H9 (cell line): ENCODE measurements around the gene RYR3. TPM values are rescaled to one million over a fixed set of nuclear protein-coding genes. Genes with fewer than 3 reads are reported as not detected.

Source experiments
- DNase-seq: peaks from one replicate; pipeline ENCODE4 v3.0.0-alpha.2; 2017
- H2AFZ ChIP-seq: one replicate; pipeline ENCODE4 v1.6.1; 2013; ENCODE audit warnings: mild to moderate bottlenecking, low read length, control low read depth, moderate library complexity
- H2AK5ac ChIP-seq: 2 replicates; pipeline ENCODE4 v1.6.1; 2013; ENCODE audit warnings: low read length, control low read depth, mixed read lengths; ENCODE audit not compliant: insufficient read length
- H2BK120ac ChIP-seq: one replicate; pipeline ENCODE4 v1.6.1; 2013; ENCODE audit warnings: low read depth, mild to moderate bottlenecking, low read length, control low read depth, inconsistent platforms; ENCODE audit not compliant: poor library complexity, severe bottlenecking
- H2BK12ac ChIP-seq: 2 replicates; pipeline ENCODE4 v1.6.1; 2013; ENCODE audit warnings: low read length, control low read depth, mixed read lengths, low read depth; ENCODE audit not compliant: insufficient read length
- H2BK15ac ChIP-seq: 2 replicates; pipeline ENCODE4 v1.6.1; 2013; ENCODE audit warnings: low read depth, low read length, control low read depth
- H2BK20ac ChIP-seq: one replicate; pipeline ENCODE4 v1.6.1; 2013; ENCODE audit warnings: low read depth, mild to moderate bottlenecking, low read length, control low read depth, inconsistent platforms; ENCODE audit not compliant: poor library complexity, severe bottlenecking
- H2BK5ac ChIP-seq: 2 replicates; pipeline ENCODE4 v1.6.1; 2013; ENCODE audit warnings: low read length, control low read depth, mixed read lengths; ENCODE audit not compliant: insufficient read length
- H3K14ac ChIP-seq: 2 replicates; pipeline ENCODE4 v1.6.1; 2013; ENCODE audit warnings: low read length, control low read depth; ENCODE audit not compliant: insufficient read depth
- H3K18ac ChIP-seq: 2 replicates; pipeline ENCODE4 v1.6.1; 2013; ENCODE audit warnings: low read depth, mild to moderate bottlenecking, mixed read lengths, low read length, control low read depth; ENCODE audit not compliant: insufficient read length
- H3K23ac ChIP-seq: 2 replicates; pipeline ENCODE4 v1.6.1; 2013; ENCODE audit warnings: low read length, control low read depth, mixed read lengths, low read depth; ENCODE audit not compliant: insufficient read length
- H3K23me2 ChIP-seq: 2 replicates; pipeline ENCODE4 v1.6.1; 2013; ENCODE audit warnings: low read depth, mild to moderate bottlenecking, mixed read lengths, low read length, control low read depth; ENCODE audit not compliant: insufficient read length, poor library complexity, severe bottlenecking
- H3K27ac ChIP-seq: 2 replicates; pipeline ENCODE4 v1.5.1; 2013; ENCODE audit warnings: low read length, control low read depth, mixed read lengths, low read depth; ENCODE audit not compliant: insufficient read length
- H3K27me3 ChIP-seq: 2 replicates; pipeline ENCODE4 v1.6.1; 2013; ENCODE audit warnings: low read length, control low read depth, inconsistent platforms; ENCODE audit not compliant: insufficient read depth
- H3K4ac ChIP-seq: 2 replicates; pipeline ENCODE4 v1.6.1; 2013; ENCODE audit warnings: low read depth, mild to moderate bottlenecking, control low read depth, inconsistent platforms, low read length, moderate library complexity
- H3K4me1 ChIP-seq: 2 replicates; pipeline ENCODE4 v1.6.1; 2013; ENCODE audit warnings: low read length, control low read depth, inconsistent platforms; ENCODE audit not compliant: insufficient read depth
- H3K4me2 ChIP-seq: 2 replicates; pipeline ENCODE4 v1.6.1; 2013; ENCODE audit warnings: low read length, control low read depth, mixed read lengths; ENCODE audit not compliant: insufficient read length, insufficient read depth
- H3K56ac ChIP-seq: 2 replicates; pipeline ENCODE4 v1.6.1; 2013; ENCODE audit warnings: low read depth, mild to moderate bottlenecking, mixed read lengths, low read length, control low read depth; ENCODE audit not compliant: insufficient read length
- H3K79me1 ChIP-seq: 2 replicates; pipeline ENCODE4 v1.6.1; 2013; ENCODE audit warnings: low read depth, mild to moderate bottlenecking, moderate library complexity, low read length, control low read depth, inconsistent platforms; ENCODE audit not compliant: insufficient read depth, poor library complexity, severe bottlenecking
- H3K79me2 ChIP-seq: 2 replicates; pipeline ENCODE4 v1.6.1; 2013; ENCODE audit warnings: low read length, control low read depth, inconsistent platforms; ENCODE audit not compliant: insufficient read depth
- H3K9ac ChIP-seq: 2 replicates; pipeline ENCODE4 v1.6.1; 2013; ENCODE audit warnings: low read length, control low read depth, mixed read lengths; ENCODE audit not compliant: insufficient read length; ENCODE audit errors: extremely low read depth
- H3K9me3 ChIP-seq: one replicate; pipeline ENCODE4 v1.6.1; 2013; ENCODE audit warnings: low read depth, low read length, inconsistent platforms; ENCODE audit not compliant: control insufficient read depth
- H3T11ph ChIP-seq: one replicate; pipeline ENCODE4 v1.6.1; 2013; ENCODE audit warnings: mild to moderate bottlenecking, low read length, control low read depth, inconsistent platforms
- H4K20me1 ChIP-seq: one replicate; pipeline ENCODE4 v1.6.1; 2013; ENCODE audit not compliant: control insufficient read depth, insufficient read length, insufficient read depth
- H4K5ac ChIP-seq: 2 replicates; pipeline ENCODE4 v1.6.1; 2013; ENCODE audit warnings: low read depth, mild to moderate bottlenecking, mixed read lengths, low read length, control low read depth; ENCODE audit not compliant: insufficient read length
- H4K8ac ChIP-seq: replicated peaks from 2 replicates; pipeline ENCODE4 v1.6.1; 2013; ENCODE audit warnings: low read length, control low read depth, mixed read lengths, low read depth; ENCODE audit not compliant: insufficient read length
- H4K91ac ChIP-seq: 2 replicates; pipeline ENCODE4 v1.6.1; 2013; ENCODE audit warnings: low read depth, mild to moderate bottlenecking, moderate library complexity, mixed read lengths, low read length, control low read depth; ENCODE audit not compliant: insufficient read length
- H3K27ac Mint-ChIP-seq, 3 experiments: 2 replicates in 2 of 3; 3 replicates in 1 of 3; pipeline ENCODE4 v1.8.0; 2020 to 2021; ENCODE audit warnings: mixed read lengths in 3 of 3, mild to moderate bottlenecking in 1 of 3, moderate library complexity in 1 of 3
- H3K27me3 Mint-ChIP-seq: 2 replicates; pipeline ENCODE4 v1.8.0; 2021; ENCODE audit warnings: low read depth, mild to moderate bottlenecking, moderate library complexity, mixed read lengths
- H3K36me3 Mint-ChIP-seq, 3 experiments: 2 replicates in 2 of 3; 3 replicates in 1 of 3; pipeline ENCODE4 v1.8.0; 2020 to 2021; ENCODE audit warnings: low read depth in 3 of 3, mixed read lengths in 3 of 3; ENCODE audit not compliant: insufficient read depth in 1 of 3
- H3K4me1 Mint-ChIP-seq, 2 experiments: 2 replicates each; pipeline ENCODE4 v1.8.0; 2020; ENCODE audit warnings: mixed read lengths in 2 of 2
- H3K4me3 Mint-ChIP-seq, 2 experiments: 2 replicates in 1 of 2; 3 replicates in 1 of 2; pipeline ENCODE4 v1.8.0; 2020 to 2021; ENCODE audit warnings: mild to moderate bottlenecking in 2 of 2, mixed read lengths in 2 of 2, moderate library complexity in 1 of 2
- H3K9me3 Mint-ChIP-seq, 2 experiments: 2 replicates in 1 of 2; 3 replicates in 1 of 2; pipeline ENCODE4 v1.8.0; 2020; ENCODE audit warnings: mild to moderate bottlenecking in 2 of 2, mixed read lengths in 2 of 2, moderate library complexity in 1 of 2
- CTCF ChIP-seq: fragments of 200-600 bp; sonication (generic); conservative IDR thresholded peaks from 3 replicates; pipeline ENCODE4 v1.8.0; 2021; ENCODE audit warnings: antibody characterized with exemption, mild to moderate bottlenecking
- WGBS: extraction: QIAGEN DNeasy Blood & Tissue Kit; methylation state at CpG from one replicate; pipeline ENCODE4 v1.1.7; 2013; ENCODE audit warnings: missing lambda C conversion rate, low lambda C conversion rate, mixed read lengths; ENCODE audit not compliant: insufficient read length; ENCODE audit errors: extremely low coverage; 5-methylcytosine and 5-hydroxymethylcytosine counted together
- total RNA-seq: library from RNA; stranded (reverse); gene quantifications from 2 replicates; pipeline ENCODE4 v1.2.1, GENCODE V29; 2021

Gene RYR3
- total RNA-seq, 1 experiment from 2014 or later, result 0.85 TPM

DNA sequence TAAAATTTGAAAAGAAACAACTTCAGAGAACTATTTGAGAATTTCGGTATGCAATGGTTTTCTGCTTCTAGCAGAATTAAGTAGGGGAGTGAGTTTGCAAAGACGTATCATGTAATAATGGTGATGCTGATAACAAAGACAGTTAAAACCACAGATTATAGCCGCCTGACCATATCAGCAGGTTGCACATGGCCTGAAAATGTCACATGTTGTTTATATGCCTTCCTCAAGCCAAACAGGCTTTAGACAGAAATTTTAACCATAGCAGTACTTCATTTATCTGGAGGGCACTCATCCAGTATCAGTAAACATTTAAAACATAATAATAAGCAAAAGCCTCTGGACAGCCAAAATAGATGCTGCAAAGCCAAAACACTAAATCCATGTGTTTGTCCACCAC lies 131.7 kb downstream of the RYR3 start:
- Histone ChIP-seq H4K8ac (no peak overlapping the region), H2BK12ac (no peak overlapping the region), H3K4ac (no peak overlapping the region), H3K4me1 (no peaks in the 10 kb centered on the region), H3K79me1 (no peaks in the 10 kb centered on the region), H2BK20ac (no peak overlapping the region), H3K56ac (no peak overlapping the region), H3T11ph (no peak overlapping the region), H2BK120ac (no peak overlapping the region), H4K91ac (no peak overlapping the region), H4K20me1 (no peaks in the 10 kb centered on the region), H3K23ac (no peak overlapping the region), H3K9me3 (no peaks in the 10 kb centered on the region), H3K23me2 (no peaks in the 10 kb centered on the region), H3K14ac (no peak overlapping the region), H3K27me3 (no peaks in the 10 kb centered on the region), H3K27ac (no peak overlapping the region), H3K9ac (no peak overlapping the region), H2BK5ac (no peak overlapping the region), H2AFZ (no peak overlapping the region), H3K79me2 (no peaks in the 10 kb centered on the region), H3K18ac (no peak overlapping the region), H2BK15ac (no peak overlapping the region), H4K5ac (no peak overlapping the region), H2AK5ac (no peak overlapping the region), H3K4me2 (no peak overlapping the region)
- Mint-ChIP-seq H3K9me3 (no peaks in the 10 kb centered on the region), H3K36me3 (no peaks in the 10 kb centered on the region), H3K27me3 (no peaks in the 10 kb centered on the region; the same call in 1 of the 2 replicates), H3K4me3 (no peak overlapping the region), H3K4me1 (no peaks in the 10 kb centered on the region), H3K27ac (no peak overlapping the region)
- WGBS, result no CpG with 5 or more reads among the region's 3 CpGs
- DNase-seq, result no peak
- no peak for TF ChIP-seq CTCF
